Skeletal muscle tissue (tissue), 4 donors: ENCODE results near the gene PBX3. TPM values are rescaled to one million over a fixed set of nuclear protein-coding genes. Genes with fewer than 3 reads are reported as not detected.

Experiments used
- H3K27ac ChIP-seq: one replicate; pipeline ENCODE4 v1.7.0; 2013; ENCODE audit warnings: mild to moderate bottlenecking, low read depth, low read length, inconsistent platforms
- H3K27me3 ChIP-seq, 3 donors: one replicate each; pipeline ENCODE4 v1.7.0; 2013; ENCODE audit warnings: low read length in 3 of 3; ENCODE audit not compliant: control insufficient read depth in 3 of 3, insufficient read depth in 3 of 3
- H3K36me3 ChIP-seq, 3 donors: one replicate each; pipeline ENCODE4 v1.7.0; 2013; ENCODE audit warnings: low read length in 3 of 3; ENCODE audit not compliant: control insufficient read depth in 3 of 3, insufficient read depth in 3 of 3
- H3K4me1 ChIP-seq, 3 donors: one replicate each; pipeline ENCODE4 v1.7.0; 2013; ENCODE audit warnings: low read length in 3 of 3, mild to moderate bottlenecking in 3 of 3; ENCODE audit not compliant: control insufficient read depth in 3 of 3, insufficient read depth in 3 of 3
- H3K4me3 ChIP-seq, 3 donors: one replicate each; pipeline ENCODE4 v1.7.0; 2013; ENCODE audit warnings: low read length in 3 of 3
- H3K9ac ChIP-seq, 3 donors: one replicate each; pipeline ENCODE4 v1.7.0; 2013; ENCODE audit warnings: low read length in 3 of 3, mild to moderate bottlenecking in 3 of 3, moderate library complexity in 2 of 3, low read depth in 1 of 3
- H3K9me3 ChIP-seq, 3 donors: one replicate each; pipeline ENCODE4 v1.7.0; 2013; ENCODE audit warnings: low read length in 3 of 3; ENCODE audit not compliant: control insufficient read depth in 3 of 3
- total RNA-seq: library from RNA; depleted of rRNA; stranded (reverse); fragments of >200 nt; gene quantifications from one replicate; pipeline ENCODE4 v1.2.3, GENCODE V29; 2014
- donor health status: Osteomylitis.

The PBX3 gene
- total RNA-seq, 1 donor from 2014 or later = 14.1 TPM

DNA sequence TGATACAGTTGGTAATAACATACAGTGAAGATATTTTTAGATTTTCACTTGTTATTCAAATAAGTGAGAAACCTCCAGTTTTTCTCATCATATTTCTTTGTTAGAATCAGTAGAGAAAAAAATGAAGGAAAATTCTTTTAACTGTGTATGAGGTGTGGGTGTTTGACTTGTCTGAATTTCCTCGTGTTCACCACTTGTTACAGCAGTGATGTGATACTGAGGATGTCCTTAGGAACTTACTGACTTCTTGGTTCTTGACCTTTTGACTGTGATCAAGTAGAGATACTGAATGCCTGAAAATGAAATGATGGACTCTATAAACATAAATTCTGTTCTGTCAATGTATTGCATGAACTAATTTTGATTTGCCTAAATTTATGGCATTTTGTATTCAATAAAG is 10.7 kb downstream of the PBX3 start:
- no peak overlapping the region for H3K27ac ChIP-seq
- H3K36me3 ChIP-seq = no peaks in the 10 kb centered on the region
- H3K27me3 ChIP-seq = no peaks in the 10 kb centered on the region
- no peaks in the 10 kb centered on the region for H3K4me1 ChIP-seq
- no peak overlapping the region for H3K4me3 ChIP-seq
- no peak overlapping the region for H3K9ac ChIP-seq
- no peaks in the 10 kb centered on the region for H3K9me3 ChIP-seq

DNA sequence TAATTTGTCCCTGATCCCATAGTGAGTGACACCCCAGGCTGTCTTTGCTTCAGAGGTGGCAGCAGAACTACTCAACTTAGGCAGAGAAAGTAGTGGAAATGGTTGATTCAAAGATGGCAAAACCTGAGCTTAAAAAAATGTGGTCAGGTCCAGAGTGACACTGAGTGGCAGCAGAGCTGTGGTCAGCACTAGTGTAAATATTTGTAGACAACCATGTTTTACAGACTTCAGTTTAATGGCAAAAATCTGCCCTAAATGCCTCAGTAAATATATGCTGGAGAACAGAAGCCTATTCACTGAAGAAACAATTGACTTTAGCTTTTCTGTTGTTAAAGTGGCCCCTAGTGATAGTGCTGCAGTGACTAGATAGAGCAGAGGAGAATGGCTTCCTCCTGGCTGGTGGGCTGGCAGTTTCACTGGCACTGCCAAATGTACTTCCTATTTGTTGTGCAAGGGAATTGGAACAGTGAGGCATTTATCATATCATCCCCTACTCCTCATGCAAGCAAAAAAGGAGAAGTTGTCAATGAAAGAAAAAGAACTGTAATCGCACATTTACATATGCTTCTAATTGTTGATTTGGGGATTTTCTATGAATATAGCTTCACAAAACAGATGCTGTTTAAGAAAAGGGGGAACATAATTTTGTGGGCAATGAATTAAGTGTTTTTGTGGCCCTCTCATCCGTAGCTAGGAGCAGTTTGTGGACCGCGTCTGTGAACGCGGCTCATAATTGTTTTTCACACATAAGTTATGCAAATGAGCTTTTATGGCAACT is 12.0 kb downstream of the PBX3 start:
- Histone ChIP-seq H3K9ac (no peak overlapping the region), H3K4me3 (peak overlapping the region in 1 of 3 donors; percentile 49), H3K36me3 (no peaks in the 10 kb centered on the region), H3K27ac (no peak overlapping the region), H3K4me1 (peaks cover 0 to 4% (median 0%) of the 10 kb centered on the region in 3 donors), H3K9me3 (no peaks in the 10 kb centered on the region), H3K27me3 (no peaks in the 10 kb centered on the region)

DNA sequence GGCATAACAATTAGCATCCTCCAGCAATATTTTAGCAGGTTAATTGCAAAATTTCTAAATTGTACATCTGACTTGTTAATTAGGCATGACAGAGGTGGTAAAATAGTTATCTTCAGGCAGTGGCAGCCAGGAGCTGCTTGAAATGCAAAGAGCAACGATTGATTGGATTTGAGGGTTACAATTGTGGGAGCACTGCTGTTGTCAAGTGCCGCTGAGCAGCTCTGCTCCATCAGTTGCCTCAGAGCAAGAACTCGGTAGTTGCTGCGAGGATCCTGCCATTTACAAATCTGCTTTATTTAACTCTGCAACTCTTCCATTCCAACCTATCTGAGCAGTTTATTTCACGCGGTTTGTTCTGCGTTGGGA is 12.6 kb downstream of the PBX3 start:
- Histone ChIP-seq H3K9me3 (no peaks in the 10 kb centered on the region), H3K4me3 (peak overlapping the region in 1 of 3 donors; percentile 49), H3K4me1 (peaks cover 0 to 4% (median 0%) of the 10 kb centered on the region in 3 donors), H3K9ac (no peak overlapping the region), H3K27ac (no peak overlapping the region), H3K27me3 (no peaks in the 10 kb centered on the region), H3K36me3 (no peaks in the 10 kb centered on the region)

DNA sequence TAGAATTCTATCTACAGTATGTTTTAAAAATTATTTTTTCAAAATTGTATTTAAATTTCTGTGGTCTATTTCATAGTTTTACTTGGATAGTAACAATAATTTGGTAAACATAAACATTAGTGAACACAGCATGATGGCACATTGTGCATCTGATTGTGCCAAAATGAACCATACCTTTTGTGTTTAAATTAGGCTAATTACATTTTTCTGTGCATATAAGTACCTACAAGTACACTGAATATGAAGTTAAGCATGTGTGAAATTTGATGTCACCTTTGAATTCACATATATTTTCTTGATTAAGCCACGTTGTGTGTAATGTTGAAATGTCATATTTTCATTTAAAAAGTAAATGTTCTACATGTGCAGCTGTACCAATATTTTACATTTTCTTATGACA is 13.4 kb downstream of the PBX3 start:
- H3K9me3 ChIP-seq = no peaks in the 10 kb centered on the region
- no peaks in the 10 kb centered on the region for H3K27me3 ChIP-seq
- no peak overlapping the region for H3K4me3 ChIP-seq
- H3K36me3 ChIP-seq = no peaks in the 10 kb centered on the region
- peaks cover 0 to 4% (median 0%) of the 10 kb centered on the region in 3 donors for H3K4me1 ChIP-seq
- no peak overlapping the region for H3K27ac ChIP-seq
- no peak overlapping the region for H3K9ac ChIP-seq

DNA sequence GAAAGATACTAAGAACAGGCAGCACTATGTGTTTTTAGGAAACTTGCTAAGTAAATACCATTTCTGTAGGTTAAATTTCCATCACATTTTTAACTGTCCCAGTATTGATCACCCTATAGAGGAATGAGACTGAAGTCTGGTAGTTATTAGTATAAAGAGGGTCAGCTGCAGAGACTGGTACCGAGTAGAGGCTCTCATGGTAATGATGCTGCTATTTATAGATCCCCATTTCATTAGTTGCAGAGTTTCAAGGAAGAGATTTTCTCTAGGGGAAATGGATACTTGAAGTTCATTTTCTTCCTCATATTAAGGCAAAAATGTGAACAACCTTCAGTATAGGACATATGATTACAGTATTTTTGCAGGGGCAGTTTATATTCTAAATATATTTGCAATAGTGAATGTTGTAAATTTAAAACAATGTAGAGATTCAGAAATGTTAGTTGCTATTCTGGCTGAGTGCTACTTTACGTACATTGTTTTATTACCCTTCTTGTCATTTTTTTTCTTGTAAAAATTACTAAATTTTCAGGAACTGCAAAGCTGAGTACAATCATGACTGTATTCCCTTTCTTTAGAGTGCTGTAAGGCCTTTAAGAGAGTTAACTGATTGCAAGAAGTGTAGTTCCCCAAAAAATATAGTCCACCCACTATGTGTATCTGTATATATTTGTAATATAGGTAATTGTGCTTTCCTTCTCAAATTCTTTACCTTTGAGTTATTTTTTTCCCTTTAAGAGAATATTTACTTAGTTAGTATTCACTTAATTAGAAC is 14.7 kb downstream of the PBX3 start:
- Histone ChIP-seq H3K27me3 (no peaks in the 10 kb centered on the region), H3K4me1 (peaks cover 0 to 4% (median 0%) of the 10 kb centered on the region in 3 donors), H3K9ac (no peak overlapping the region), H3K36me3 (no peaks in the 10 kb centered on the region), H3K9me3 (no peaks in the 10 kb centered on the region), H3K4me3 (no peak overlapping the region), H3K27ac (no peak overlapping the region)

DNA sequence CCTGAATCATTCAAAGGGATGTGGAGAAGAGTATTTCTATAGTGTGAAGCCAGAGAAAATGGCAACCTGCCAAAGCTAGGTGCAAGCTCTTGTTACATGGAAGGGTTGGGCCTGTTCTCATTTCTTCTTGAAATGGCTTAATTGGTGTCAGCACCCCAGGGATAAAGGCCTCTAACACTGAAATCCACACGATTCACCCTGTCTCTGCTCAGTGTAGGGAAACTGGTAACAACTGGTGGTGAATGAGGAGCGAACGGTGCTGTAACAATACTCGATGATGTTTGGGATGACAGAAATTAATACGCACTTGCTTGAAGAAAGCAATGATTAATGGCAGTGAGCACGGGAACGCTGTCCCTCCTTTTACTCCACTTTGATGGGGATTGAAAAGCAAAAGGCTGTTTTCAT is 16.2 kb downstream of the PBX3 start:
- H3K27me3 ChIP-seq = no peaks in the 10 kb centered on the region
- no peak overlapping the region for H3K27ac ChIP-seq
- H3K36me3 ChIP-seq = no peaks in the 10 kb centered on the region
- H3K4me3 ChIP-seq = no peak overlapping the region
- no peaks in the 10 kb centered on the region for H3K9me3 ChIP-seq
- H3K9ac ChIP-seq = no peak overlapping the region
- H3K4me1 ChIP-seq = peaks cover 0 to 4% (median 0%) of the 10 kb centered on the region in 3 donors

DNA sequence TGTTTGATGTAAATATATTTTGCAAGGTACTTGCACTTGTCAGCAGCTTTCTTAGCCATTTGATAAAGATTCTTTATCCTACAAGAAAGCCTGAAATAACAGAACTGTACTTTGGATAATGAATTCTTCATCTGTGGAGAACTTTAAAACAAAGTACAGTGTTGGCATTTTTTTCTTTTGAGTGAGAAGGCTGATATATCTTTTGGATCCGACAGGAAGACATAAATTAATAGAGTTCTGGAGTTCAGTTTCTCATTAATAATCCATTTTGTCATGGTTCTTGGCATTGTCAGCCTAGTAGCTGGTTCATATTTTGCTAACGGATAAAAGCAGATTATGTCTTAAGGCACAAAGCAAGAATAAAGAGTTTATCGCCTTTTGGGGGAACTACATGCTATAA is 17.0 kb downstream of the PBX3 start:
- Histone ChIP-seq H3K27me3 (no peaks in the 10 kb centered on the region), H3K9ac (no peak overlapping the region), H3K4me1 (peaks cover 0 to 4% (median 0%) of the 10 kb centered on the region in 3 donors), H3K9me3 (no peaks in the 10 kb centered on the region), H3K4me3 (no peak overlapping the region), H3K27ac (no peak overlapping the region), H3K36me3 (no peaks in the 10 kb centered on the region)

DNA sequence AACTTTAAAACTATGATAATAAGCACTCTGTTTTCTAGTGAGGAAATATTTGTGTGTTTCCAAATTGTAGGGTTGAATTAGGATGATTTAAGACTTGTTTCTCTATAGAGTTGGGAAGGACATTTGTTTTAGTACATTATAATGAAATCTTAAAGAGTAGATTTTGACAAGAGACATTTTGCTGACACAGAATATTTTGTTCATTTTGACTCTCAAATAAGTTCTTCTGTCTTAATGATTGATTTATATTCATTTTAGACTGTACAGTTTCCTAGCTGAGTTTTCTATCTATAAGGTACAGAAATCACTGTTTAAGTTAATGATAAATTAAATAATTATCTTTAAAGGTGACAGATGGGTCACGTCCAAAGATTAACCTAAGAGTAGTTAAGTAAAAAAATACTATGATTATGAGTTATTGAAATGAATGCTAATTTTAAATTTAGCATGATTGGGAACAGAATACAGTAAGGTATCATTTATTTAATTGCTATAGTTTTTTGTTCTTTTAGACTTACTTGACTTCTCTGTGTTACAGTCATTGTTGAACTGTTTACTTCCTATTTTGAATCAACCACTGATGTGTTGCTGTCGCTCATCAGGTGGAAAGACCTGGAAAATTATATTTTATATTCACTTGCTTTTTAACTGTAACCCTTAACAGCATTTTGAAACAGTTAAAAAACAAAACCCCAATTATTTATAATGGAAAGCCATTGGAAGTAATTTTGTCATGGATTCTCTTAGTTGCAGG is 19.5 kb downstream of the PBX3 start:
- peaks cover 0 to 4% (median 0%) of the 10 kb centered on the region in 3 donors for H3K4me1 ChIP-seq
- no peak overlapping the region for H3K4me3 ChIP-seq
- no peak overlapping the region for H3K9ac ChIP-seq
- H3K36me3 ChIP-seq = no peaks in the 10 kb centered on the region
- no peaks in the 10 kb centered on the region for H3K27me3 ChIP-seq
- no peak overlapping the region for H3K27ac ChIP-seq
- H3K9me3 ChIP-seq = no peaks in the 10 kb centered on the region

DNA sequence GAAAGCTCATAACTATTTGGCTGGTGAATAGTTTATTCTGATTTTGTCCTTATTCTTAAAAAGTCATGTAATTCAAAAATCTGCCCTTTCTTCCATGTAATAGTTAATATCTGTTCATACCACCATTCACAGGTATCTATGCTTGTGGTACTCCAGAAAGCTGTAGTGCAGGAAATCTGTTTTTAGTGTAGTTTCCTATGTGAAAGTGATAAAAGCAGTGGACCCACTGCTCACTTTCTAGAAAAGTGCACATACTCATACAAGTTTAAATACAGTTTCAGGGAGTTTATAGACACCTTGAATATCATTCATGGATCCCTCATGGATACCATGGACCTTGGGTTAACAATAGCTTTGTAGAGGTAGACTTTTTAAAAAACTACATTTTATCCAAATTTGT is 20.2 kb downstream of the PBX3 start:
- peaks cover 0 to 4% (median 0%) of the 10 kb centered on the region in 3 donors for H3K4me1 ChIP-seq
- no peak overlapping the region for H3K27ac ChIP-seq
- no peaks in the 10 kb centered on the region for H3K9me3 ChIP-seq
- H3K36me3 ChIP-seq = no peaks in the 10 kb centered on the region
- H3K27me3 ChIP-seq = no peaks in the 10 kb centered on the region
- H3K4me3 ChIP-seq = no peak overlapping the region
- H3K9ac ChIP-seq = no peak overlapping the region

DNA sequence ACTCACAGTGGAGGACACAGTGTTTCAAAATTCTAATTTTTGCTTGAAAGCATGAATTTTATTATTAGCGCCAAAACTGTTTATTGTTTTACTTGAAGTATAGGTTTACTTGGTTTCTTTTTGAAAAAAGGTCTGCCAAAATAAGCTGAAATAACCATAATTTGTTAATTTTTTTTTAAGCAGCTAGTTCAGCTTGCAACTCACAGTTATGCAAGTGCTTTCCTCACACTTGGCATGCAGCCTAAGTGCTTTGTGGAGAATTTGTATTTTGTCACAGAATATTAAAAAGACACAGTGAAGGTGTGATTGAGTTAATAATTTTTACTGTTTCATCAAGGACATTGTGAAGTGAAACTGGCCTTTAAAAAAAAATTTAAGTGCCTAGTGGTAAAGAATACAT is 21.6 kb downstream of the PBX3 start:
- no peaks in the 10 kb centered on the region for H3K27me3 ChIP-seq
- H3K27ac ChIP-seq = no peak overlapping the region
- no peak overlapping the region for H3K4me3 ChIP-seq
- no peaks in the 10 kb centered on the region for H3K9me3 ChIP-seq
- no peaks in the 10 kb centered on the region for H3K4me1 ChIP-seq
- no peaks in the 10 kb centered on the region for H3K36me3 ChIP-seq
- no peak overlapping the region for H3K9ac ChIP-seq
